Osteoblast (primary cell): ENCODE data around the gene STUM. TPM values are rescaled to one million over a fixed set of nuclear protein-coding genes. Genes with fewer than 3 reads are reported as not detected.

Experiments used
- DNase-seq: peaks from one replicate; pipeline ENCODE4 v3.0.0; 2011; ENCODE audit warnings: low spot score, mixed read lengths; ENCODE audit not compliant: insufficient read length; ENCODE audit errors: missing footprints
- H2AFZ ChIP-seq: 2 replicates; pipeline ENCODE4 v1.6.0; 2011; ENCODE audit warnings: mild to moderate bottlenecking, low read length
- H3K27ac ChIP-seq: 2 replicates; pipeline ENCODE4 v1.5.1; 2011; ENCODE audit warnings: mild to moderate bottlenecking, low read depth, low read length, moderate library complexity
- H3K27me3 ChIP-seq: 2 replicates; pipeline ENCODE4 v1.6.0; 2012; ENCODE audit warnings: mild to moderate bottlenecking, control low read depth, inconsistent platforms, low read length, moderate library complexity; ENCODE audit not compliant: insufficient read depth
- H3K36me3 ChIP-seq: 2 replicates; pipeline ENCODE4 v1.5.1; 2011; ENCODE audit warnings: mild to moderate bottlenecking, low read length, control low read depth, moderate library complexity; ENCODE audit not compliant: insufficient read depth
- H3K4me1 ChIP-seq: 2 replicates; pipeline ENCODE4 v1.5.1; 2011; ENCODE audit warnings: mild to moderate bottlenecking, low read length, control low read depth, moderate library complexity; ENCODE audit not compliant: insufficient read depth
- H3K4me2 ChIP-seq: 2 replicates; pipeline ENCODE4 v1.6.0; 2011; ENCODE audit warnings: mild to moderate bottlenecking, low read length; ENCODE audit not compliant: insufficient read depth
- H3K4me3 ChIP-seq: fragments of 200-600 bp; sonication (generic); 3 replicates; pipeline ENCODE4 v1.5.1; 2012; ENCODE audit warnings: mild to moderate bottlenecking, low read length, inconsistent platforms; ENCODE audit not compliant: insufficient read depth
- H3K79me2 ChIP-seq: 2 replicates; pipeline ENCODE4 v1.6.0; 2012; ENCODE audit warnings: mild to moderate bottlenecking, low read length, control low read depth, inconsistent platforms; ENCODE audit not compliant: insufficient read depth
- H3K9me3 ChIP-seq: 2 replicates; pipeline ENCODE4 v1.5.1; 2011; ENCODE audit warnings: low read depth, low read length, control low read depth
- H4K20me1 ChIP-seq: 2 replicates; pipeline ENCODE4 v1.6.0; 2012; ENCODE audit warnings: mild to moderate bottlenecking, low read length, control low read depth; ENCODE audit not compliant: insufficient read depth
- CTCF ChIP-seq: IDR thresholded peaks from 2 replicates; pipeline ENCODE4 v1.5.1; 2011; ENCODE audit warnings: mild to moderate bottlenecking, low read depth, low read length, moderate library complexity; ENCODE audit errors: extremely low read depth
- total RNA-seq: library from RNA; depleted of rRNA; stranded (reverse); fragments of >200 nt; gene quantifications from 2 replicates; pipeline ENCODE4 v1.2.3, GENCODE V29; 2012

STUM gene
- total RNA-seq, 1 donor = under 0.01 TPM

GRCh38 chr1:226619031-226619430 is 70.5 kb downstream of the STUM start:
- Histone ChIP-seq H3K36me3 (no peaks in the 10 kb centered on the region), H3K4me3 (no peak overlapping the region), H3K27me3 (peaks cover 10% of the 10 kb centered on the region), H3K27ac (no peak overlapping the region), H2AFZ (no peak overlapping the region), H3K4me2 (no peak overlapping the region), H4K20me1 (no peaks in the 10 kb centered on the region), H3K79me2 (no peaks in the 10 kb centered on the region), H3K4me1 (no peaks in the 10 kb centered on the region), H3K9me3 (no peaks in the 10 kb centered on the region)
- peak; percentile 11 for DNase-seq
- TF ChIP-seq CTCF = no peak

- no peak for DNase-seq
- Histone ChIP-seq H3K4me2 (no peak overlapping the region), H3K36me3 (no peaks in the 10 kb centered on the region), H3K79me2 (no peaks in the 10 kb centered on the region), H4K20me1 (no peaks in the 10 kb centered on the region), H2AFZ (no peak overlapping the region), H3K4me1 (peaks cover 2% of the 10 kb centered on the region), H3K4me3 (no peak overlapping the region), H3K9me3 (no peaks in the 10 kb centered on the region), H3K27me3 (peaks cover 10% of the 10 kb centered on the region), H3K27ac (no peak overlapping the region)
- TF ChIP-seq CTCF = no peak
Measured at GRCh38 chr1:226622012-226622411, 73.4 kb downstream of the STUM start.

- no peaks in the 10 kb centered on the region for H3K36me3 ChIP-seq
- H3K27ac ChIP-seq = no peak overlapping the region
- H3K4me1 ChIP-seq = peaks cover 2% of the 10 kb centered on the region
- no peak overlapping the region for H3K4me3 ChIP-seq
- peaks cover 5% of the 10 kb centered on the region for H3K27me3 ChIP-seq
- DNase-seq = peak; percentile 68
- no peaks in the 10 kb centered on the region for H4K20me1 ChIP-seq
- TF ChIP-seq CTCF = no peak
- no peaks in the 10 kb centered on the region for H3K9me3 ChIP-seq
- no peaks in the 10 kb centered on the region for H3K79me2 ChIP-seq
- no peak overlapping the region for H3K4me2 ChIP-seq
- H2AFZ ChIP-seq = no peak overlapping the region
Measured at GRCh38 chr1:226624526-226624925, 76.0 kb downstream of the STUM start.

GRCh38 chr1:226625326-226625725 is 76.8 kb downstream of the STUM start:
- Histone ChIP-seq H3K9me3 (no peaks in the 10 kb centered on the region), H3K27me3 (peaks cover 4% of the 10 kb centered on the region)

More at GRCh38 chr1:226625326-226625725, 76.8 kb downstream of the STUM start:
- H3K79me2 ChIP-seq = no peaks in the 10 kb centered on the region
- no peak overlapping the region for H2AFZ ChIP-seq
- H3K27ac ChIP-seq = no peak overlapping the region
- H3K36me3 ChIP-seq = no peaks in the 10 kb centered on the region
- DNase-seq = no peak
- no peak overlapping the region for H3K4me3 ChIP-seq
- no peak overlapping the region for H3K4me2 ChIP-seq
- H3K4me1 ChIP-seq = peaks cover 2% of the 10 kb centered on the region
- TF ChIP-seq CTCF = no peak
- H4K20me1 ChIP-seq = no peaks in the 10 kb centered on the region
